Hippocampal formation (tissue), 2 donors: Measurements from ENCODE around the gene FBXO45.
"Not testable (repeated sequence)": the region's sequence is repeated elsewhere in the genome, so short reads cannot be mapped to it uniquely, and the experiment has no call there.

Experiments
- DNase-seq, 2 donors: peaks; one replicate each; lab custom pipeline; 2025; lab: John Stamatoyannopoulos, UW

FBXO45 gene, protein sequence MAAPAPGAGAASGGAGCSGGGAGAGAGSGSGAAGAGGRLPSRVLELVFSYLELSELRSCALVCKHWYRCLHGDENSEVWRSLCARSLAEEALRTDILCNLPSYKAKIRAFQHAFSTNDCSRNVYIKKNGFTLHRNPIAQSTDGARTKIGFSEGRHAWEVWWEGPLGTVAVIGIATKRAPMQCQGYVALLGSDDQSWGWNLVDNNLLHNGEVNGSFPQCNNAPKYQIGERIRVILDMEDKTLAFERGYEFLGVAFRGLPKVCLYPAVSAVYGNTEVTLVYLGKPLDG

DNA sequence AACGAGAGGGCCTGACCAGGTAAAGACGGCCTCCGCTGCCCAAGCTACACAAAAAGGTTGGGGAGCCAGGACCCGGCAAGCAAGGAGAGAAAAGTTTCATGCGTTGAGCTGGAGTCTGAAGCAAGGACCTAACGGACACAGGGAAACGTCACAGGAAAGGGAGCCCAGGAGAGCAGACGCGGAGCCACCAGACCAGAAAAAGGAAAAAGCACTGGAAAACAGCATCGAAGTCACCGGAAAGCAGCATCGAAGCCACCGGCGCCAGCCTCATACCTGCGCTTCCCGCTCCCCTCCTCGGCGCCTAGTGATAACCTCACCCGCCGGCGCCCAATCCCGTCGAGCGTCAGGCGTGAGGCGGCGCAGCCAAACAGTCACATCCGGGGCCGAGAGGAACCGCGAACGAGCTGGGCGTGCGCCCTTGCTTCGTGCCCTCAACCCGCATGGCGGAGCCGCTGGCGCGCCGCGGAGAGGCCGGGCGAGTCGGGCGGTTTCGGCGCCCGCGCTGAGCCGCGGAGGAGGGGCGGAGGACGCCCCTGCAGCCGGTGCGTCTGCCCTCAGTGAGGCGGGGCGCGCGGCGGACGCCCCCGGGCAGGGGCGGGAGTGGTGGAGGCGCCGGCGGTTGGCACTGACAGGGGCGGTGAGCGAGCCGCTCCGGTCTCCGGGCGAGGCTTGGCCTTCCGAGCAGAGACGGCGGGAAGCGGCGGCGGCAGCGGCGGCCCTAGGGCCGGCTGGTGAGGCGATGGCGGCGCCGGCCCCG lies at the start of gene FBXO45, which contains the start of gene WDR53:
TSS of gene FBXO45 (plus strand) at position 415 of the 757 bp plus-strand sequence. CDS start at position 740, 325 bp downstream.
TSS of gene WDR53 (minus strand) at position 309 of the 757 bp plus-strand sequence. CDS start 7,079 bp downstream, outside the sequence.
- peak; percentile 91 to 94 for DNase-seq

DNA sequence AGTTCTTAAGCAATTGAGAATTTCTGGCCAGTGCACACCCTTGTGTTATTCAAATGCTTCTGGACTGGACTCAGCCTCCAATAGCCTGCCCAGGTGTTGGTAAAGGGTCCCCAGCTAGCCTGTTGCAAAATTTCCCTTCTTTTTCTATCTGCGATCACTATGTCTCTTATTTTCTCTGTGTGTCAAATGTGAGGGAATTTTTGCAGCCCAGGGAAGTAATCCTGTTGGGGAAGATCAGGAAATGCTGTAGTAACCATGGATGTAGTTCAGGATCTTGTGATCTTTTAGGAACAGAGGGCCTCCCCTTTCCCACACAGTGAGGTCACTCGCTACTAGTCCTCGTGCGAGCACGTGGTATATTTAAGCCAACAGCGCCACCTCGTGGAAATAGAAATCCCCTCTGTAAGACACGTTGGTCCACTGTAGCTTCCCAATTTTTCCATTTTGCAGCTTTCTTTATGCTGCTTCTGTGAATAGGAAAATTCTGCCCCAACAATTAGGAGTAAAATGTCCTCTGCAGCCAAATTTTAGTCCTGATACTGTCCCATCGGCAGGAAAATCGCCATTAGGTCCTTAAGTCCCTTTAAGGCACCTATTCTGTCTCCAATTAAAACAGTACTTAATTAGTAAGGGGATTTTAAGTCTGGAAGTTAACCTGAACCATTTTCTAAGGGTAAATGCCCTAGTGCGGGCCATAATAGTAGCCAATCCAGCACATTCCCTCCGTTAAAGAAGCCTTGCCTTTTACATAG lies 49.3 kb upstream of the FBXO45 start:
- no peak for DNase-seq

DNA sequence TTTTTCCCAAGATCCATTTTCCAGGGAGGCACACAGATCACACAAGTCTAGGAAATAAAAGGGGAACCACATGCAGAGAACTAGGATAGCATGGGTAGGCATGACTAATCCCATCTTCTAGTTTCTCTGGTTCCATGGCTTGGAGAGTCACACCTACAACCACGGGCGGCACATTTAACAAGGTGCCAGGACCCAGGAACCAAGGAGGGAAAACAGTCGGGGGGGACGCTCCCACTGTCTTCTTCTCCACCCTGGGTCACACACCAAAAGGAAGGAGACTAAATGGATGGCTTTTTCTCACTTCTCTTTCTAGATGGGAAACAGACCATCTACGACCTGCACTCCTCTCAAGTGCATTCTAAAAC lies 48.8 kb upstream of the FBXO45 start:
- no peak for DNase-seq

DNA sequence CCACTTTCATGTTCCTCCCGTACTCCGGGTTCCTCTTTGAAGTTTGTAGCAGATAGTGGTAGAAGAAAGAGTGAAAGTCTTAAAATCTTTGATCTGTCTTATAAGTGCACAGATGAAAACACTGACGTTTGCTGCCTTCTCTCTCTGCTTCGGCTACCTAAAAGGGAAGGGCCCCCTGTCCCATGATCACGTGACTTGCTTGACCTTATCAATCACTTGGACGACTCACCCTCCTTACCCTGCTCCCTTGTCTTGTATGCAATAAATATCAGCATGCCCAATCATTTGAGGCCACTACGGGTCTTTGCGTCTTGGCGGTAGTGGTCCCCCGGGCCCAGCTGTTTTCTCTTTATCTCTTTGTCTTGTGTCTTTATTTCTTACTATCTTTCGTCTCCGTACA lies 47.2 kb upstream of the FBXO45 start:
- not testable (repeated sequence) for DNase-seq

- DNase-seq: no peak
Measured at GRCh38 chr3:196523841-196524240, 44.6 kb upstream of the FBXO45 start.

DNA sequence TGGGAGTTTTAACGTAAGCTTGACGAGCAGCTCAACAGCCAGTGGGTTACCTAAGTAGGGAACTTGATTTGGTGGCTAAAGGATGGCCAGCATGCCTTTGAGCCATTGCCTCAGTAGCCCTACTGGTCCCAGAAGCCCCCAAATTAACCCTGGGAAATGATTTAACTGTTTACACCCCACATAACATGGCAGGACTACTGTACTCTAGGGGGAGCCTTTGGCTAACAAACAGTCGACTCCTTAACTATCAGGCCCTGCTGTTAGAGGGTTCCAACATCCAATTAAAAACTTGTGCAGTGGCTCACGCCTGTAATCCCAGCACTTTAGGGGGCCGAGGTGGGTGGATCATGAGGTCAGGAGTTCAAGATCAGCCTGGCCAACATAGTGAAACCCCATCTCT lies 43.9 kb upstream of the FBXO45 start:
- DNase-seq: no peak

DNA sequence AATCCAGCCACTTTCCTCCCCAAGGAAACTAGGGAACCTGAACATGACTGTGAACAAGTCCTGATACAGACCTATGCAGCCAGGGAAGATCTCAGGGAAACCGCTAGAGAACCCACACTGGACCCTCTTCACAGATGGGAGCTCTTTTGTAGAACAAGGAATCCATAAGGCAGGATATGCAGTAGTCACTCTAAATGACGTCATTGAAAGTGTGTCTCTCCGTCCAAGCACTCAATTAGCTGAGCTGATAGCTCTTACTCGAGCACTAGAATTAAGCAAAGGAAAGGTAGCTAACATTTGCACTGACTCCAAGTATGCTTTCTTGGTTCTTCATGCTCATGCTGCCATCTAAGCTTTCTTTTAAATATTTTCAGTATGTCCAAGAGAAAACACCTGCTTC lies 43.3 kb upstream of the FBXO45 start:
- no peak for DNase-seq

- peak; percentile 19 to 54 for DNase-seq
Measured at GRCh38 chr3:196528639-196529233, 39.7 kb upstream of the FBXO45 start.

GRCh38 chr3:196531418-196531817 lies 37.0 kb upstream of the FBXO45 start:
- DNase-seq: no peak

GRCh38 chr3:196533260-196533681 lies 35.2 kb upstream of the FBXO45 start:
- DNase-seq: no peak

GRCh38 chr3:196537319-196537984 lies 31.0 kb upstream of the FBXO45 start:
- no peak for DNase-seq

DNA sequence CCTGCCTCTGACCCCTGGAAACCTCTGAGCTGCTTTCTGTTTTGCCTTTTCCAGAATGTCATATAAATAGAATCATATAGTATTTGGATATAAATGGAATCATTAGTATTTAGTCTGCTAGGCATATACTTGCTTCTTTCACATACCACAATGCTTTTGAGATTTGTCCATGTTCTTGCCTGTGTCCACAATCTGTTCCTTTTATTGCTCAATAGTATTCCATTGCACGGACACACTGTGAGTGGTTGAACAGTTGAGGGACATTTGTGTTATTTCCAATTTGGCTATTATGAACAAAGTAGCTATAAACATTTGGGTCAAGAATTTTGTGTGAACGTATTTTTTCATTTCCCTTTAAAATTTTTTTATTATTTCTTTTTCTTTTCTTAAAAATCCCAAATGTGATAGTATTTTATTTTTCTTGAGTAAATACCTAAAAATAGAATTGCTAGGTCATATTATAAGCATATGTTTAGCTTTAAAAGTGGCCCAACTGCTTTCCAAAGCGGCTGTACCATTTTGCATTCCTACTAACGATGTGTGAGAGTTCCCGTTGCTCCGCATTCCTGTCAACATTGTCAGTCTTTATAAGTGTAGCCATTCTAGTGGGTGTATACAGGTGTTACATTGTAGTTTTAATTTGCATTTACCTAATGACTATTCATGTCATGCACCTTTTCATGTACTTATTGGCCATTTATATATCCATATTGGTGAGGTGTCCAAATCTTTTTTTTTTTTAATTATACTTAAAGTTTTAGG lies 26.6 kb upstream of the FBXO45 start:
- no peak for DNase-seq

DNA sequence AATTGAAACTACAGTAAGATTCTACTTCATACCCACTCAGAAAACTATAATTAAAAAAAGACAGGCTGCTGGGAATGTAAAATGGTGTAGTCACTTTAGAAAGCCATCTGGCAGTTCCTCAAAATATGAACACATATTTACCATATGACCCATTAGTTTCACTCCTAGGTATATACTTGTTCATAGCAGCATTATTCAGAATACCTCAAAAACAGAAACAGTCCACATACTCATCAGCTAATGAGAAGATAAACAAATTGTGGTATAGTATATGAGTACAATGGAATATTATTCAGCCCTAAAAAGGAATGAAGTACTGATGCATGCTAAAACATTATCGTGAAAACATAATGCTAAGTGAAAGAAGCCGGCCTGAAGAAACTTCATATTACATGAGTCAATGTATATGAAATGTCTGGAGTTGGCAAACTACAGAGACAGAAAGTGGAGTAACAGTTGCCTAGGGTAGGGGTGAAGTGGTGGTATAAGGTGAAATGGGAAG lies 23.9 kb upstream of the FBXO45 start:
- DNase-seq: no peak

DNA sequence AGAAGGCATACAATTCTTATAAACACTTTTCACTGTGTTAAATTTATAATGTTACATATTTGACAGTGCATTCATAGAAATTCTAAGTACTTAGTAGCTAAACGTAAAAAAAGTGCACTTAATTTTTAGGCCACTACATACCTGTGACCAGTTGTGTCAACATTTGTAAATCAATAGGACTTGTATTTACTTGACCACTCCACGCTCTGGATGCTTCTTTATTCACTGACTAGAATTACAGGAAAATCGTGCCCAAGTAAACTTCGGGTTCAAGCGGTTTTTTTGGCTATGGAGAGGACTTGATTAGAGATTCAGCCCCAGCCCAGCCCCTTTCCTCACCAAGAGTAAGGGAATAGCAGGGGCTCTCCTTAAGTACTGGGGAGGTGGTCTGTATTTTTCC lies 21.9 kb upstream of the FBXO45 start:
- no peak for DNase-seq

DNA sequence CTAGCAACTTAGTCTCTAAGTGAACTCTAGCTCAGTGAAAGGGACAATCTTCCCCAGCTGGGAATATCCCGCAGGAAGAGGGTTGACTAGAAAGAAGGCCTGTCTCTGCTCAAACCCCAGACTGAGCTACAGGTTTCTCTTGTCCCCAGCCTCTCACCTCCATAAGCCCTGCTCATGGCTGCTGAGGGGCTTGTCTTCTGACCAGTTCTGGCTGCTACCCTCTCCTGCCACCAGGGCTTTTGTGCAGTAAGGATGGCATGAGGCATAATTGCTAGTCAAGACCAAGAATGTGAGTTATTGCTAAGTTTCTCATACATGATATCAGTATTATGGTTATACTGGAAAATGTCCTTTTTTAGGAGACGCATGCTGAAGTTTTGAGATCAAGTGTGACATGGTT lies 21.4 kb upstream of the FBXO45 start:
- DNase-seq: no peak

DNA sequence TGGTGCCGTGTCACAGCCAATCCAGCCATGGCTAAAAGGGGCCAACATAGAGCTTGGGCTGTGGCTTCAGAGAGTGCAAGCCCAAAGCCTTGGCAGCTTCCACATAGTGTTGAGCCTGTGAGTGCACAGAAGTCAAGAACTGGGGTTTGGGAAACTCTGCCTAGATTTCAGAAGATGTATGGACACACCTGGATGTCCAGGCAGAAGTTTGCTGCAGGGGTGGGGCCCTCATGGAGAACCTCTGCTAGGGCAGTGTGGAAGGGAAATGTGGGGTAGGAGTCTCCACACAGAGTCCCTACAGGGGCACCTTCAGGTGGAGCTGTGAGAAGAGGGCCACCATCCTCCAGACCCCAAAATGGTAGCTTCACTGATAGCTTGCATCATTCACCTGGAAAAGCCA lies 19.1 kb upstream of the FBXO45 start:
- not testable (repeated sequence) for DNase-seq

DNA sequence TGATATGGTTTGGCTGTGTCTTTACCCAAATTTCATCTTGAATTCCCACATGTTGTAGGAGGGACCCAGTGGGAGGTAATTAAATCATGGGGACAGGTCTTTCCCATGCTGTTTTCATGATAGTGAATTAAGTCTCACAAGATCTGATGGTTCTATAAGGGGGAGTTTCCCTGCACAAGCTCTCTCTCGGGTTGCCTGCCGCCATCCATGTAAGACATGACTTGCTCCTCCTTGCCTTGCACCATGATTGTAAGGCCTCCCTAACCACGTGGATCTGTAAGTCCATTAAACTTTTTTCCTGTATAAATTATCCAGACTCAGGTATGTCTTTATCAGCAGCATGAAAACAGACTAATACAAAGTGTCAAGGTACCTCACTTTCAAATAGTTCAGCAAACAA lies 18.3 kb upstream of the FBXO45 start:
- not testable (repeated sequence) for DNase-seq

DNA sequence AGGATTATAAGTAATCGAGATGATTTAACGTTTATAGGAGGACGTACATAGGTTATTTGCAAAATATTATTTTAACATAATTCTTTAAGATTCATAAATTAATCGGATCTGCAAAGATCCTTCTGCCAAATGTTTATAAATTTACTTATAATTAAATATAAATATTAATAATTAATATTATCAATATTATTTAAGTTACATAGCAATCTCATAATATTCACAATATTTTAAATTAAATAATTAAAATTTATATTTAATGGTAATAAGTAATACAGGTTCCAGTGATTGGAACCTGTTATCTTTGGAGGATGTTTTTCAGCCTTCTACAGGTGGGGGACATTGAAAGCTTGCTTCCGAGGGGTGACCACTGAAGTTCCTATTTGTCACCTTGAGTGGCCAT lies 16.2 kb upstream of the FBXO45 start:
- DNase-seq: no peak

GRCh38 chr3:196553551-196553950 lies 14.9 kb upstream of the FBXO45 start:
- no peak for DNase-seq

DNA sequence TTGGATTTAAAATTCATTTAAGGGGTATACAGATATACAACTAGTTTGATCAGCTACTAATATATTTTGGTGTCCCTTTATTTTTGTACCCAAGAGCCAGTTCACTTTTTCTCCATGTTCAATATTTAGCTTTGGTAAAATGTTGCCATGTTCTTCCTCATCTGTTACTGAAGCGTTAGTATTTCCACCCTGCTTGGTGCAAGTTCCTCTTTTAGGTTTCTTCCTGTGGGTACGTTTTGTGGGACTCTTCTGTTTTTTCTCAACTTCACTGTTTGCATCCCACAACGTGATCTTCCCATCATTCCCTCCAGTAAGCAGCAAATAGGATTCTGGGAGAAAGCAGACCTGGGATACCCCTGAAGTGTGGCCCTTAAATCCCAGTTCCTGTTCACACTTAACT lies 14.3 kb upstream of the FBXO45 start:
- DNase-seq: no peak

DNA sequence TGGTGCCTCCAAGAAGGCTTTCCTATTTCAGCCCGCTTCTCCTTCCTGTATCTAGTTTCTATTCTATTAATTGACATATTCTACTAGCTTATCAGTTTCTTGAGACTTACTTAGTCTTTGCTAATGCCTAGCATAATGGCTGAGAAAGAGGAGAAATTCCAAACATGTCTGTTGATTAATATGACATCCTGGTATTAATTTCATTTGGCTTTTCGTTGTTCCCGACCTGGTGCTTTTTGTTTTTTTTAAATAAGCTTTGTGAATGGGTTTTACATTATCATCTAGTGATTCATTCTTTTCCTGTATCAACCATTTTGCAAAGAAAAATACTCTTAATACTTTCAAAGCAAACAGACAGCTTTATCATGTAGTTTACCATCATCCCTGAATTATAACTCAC lies 13.2 kb upstream of the FBXO45 start:
- no peak for DNase-seq
